Mesendoderm (in vitro differentiated cells): ENCODE results near the gene VANGL2.

Experiments used
- DNase-seq: peaks from one replicate; pipeline ENCODE4 v3.0.0; 2013
- H2AK5ac ChIP-seq: 2 replicates; pipeline ENCODE4 v1.6.1; 2013; ENCODE audit warnings: low read length, inconsistent platforms
- H2BK120ac ChIP-seq: 2 replicates; pipeline ENCODE4 v1.6.1; 2013; ENCODE audit warnings: low read depth, mild to moderate bottlenecking, low read length, moderate library complexity, mixed read lengths
- H2BK15ac ChIP-seq: replicated peaks from 2 replicates; pipeline ENCODE4 v1.6.1; 2013; ENCODE audit warnings: low read depth, mild to moderate bottlenecking, moderate library complexity
- H2BK5ac ChIP-seq: 2 replicates; pipeline ENCODE4 v1.6.1; 2013; ENCODE audit warnings: low read length, inconsistent platforms
- H3K18ac ChIP-seq: 2 replicates; pipeline ENCODE4 v1.6.1; 2013; ENCODE audit warnings: mild to moderate bottlenecking, low read length, mixed read lengths
- H3K23ac ChIP-seq: one replicate; pipeline ENCODE4 v1.6.1; 2013; ENCODE audit warnings: low read length
- H3K27ac ChIP-seq: 2 replicates; pipeline ENCODE4 v1.5.1; 2013; ENCODE audit warnings: low read depth, mild to moderate bottlenecking, inconsistent platforms, low read length, moderate library complexity
- H3K27me3 ChIP-seq: 2 replicates; pipeline ENCODE4 v1.6.1; 2013; ENCODE audit warnings: low read length, control low read depth, mild to moderate bottlenecking, inconsistent platforms; ENCODE audit not compliant: insufficient read depth, poor library complexity
- H3K36me3 ChIP-seq: 2 replicates; pipeline ENCODE4 v1.6.1; 2013; ENCODE audit warnings: low read length, inconsistent platforms; ENCODE audit not compliant: control insufficient read depth, insufficient read depth
- H3K4ac ChIP-seq: one replicate; pipeline ENCODE4 v1.6.1; 2013; ENCODE audit warnings: low read depth, mild to moderate bottlenecking, low read length, moderate library complexity
- H3K4me1 ChIP-seq: 2 replicates; pipeline ENCODE4 v1.6.1; 2013; ENCODE audit warnings: low read depth, low read length, inconsistent platforms; ENCODE audit not compliant: control insufficient read depth
- H3K4me2 ChIP-seq: 2 replicates; pipeline ENCODE4 v1.6.1; 2013; ENCODE audit warnings: low read length
- H3K4me3 ChIP-seq: 2 replicates; pipeline ENCODE4 v1.5.1; 2013; ENCODE audit warnings: mild to moderate bottlenecking, low read length
- H3K56ac ChIP-seq: one replicate; pipeline ENCODE4 v1.6.1; 2013; ENCODE audit warnings: low read length
- H3K79me1 ChIP-seq: 2 replicates; pipeline ENCODE4 v1.6.1; 2013; ENCODE audit warnings: low read length, inconsistent platforms
- H3K79me2 ChIP-seq: 2 replicates; pipeline ENCODE4 v1.6.1; 2013; ENCODE audit warnings: mild to moderate bottlenecking, low read length; ENCODE audit not compliant: control insufficient read depth, insufficient read depth
- H3K9ac ChIP-seq: 2 replicates; pipeline ENCODE4 v1.6.1; 2013; ENCODE audit warnings: low read length, inconsistent platforms
- H4K5ac ChIP-seq: one replicate; pipeline ENCODE4 v1.6.1; 2013; ENCODE audit warnings: low read length
- H4K8ac ChIP-seq: one replicate; pipeline ENCODE4 v1.6.1; 2013; ENCODE audit warnings: low read depth, mild to moderate bottlenecking, control low read depth, low read length, moderate library complexity
- WGBS: extraction: QIAGEN DNeasy Blood & Tissue Kit; methylation state at CpG from one replicate; pipeline ENCODE4 v1.1.7; 2013; ENCODE audit warnings: low lambda C conversion rate, missing lambda C conversion rate; ENCODE audit not compliant: insufficient coverage; ENCODE audit errors: extremely low coverage; 5-methylcytosine and 5-hydroxymethylcytosine counted together

Gene VANGL2

DNA sequence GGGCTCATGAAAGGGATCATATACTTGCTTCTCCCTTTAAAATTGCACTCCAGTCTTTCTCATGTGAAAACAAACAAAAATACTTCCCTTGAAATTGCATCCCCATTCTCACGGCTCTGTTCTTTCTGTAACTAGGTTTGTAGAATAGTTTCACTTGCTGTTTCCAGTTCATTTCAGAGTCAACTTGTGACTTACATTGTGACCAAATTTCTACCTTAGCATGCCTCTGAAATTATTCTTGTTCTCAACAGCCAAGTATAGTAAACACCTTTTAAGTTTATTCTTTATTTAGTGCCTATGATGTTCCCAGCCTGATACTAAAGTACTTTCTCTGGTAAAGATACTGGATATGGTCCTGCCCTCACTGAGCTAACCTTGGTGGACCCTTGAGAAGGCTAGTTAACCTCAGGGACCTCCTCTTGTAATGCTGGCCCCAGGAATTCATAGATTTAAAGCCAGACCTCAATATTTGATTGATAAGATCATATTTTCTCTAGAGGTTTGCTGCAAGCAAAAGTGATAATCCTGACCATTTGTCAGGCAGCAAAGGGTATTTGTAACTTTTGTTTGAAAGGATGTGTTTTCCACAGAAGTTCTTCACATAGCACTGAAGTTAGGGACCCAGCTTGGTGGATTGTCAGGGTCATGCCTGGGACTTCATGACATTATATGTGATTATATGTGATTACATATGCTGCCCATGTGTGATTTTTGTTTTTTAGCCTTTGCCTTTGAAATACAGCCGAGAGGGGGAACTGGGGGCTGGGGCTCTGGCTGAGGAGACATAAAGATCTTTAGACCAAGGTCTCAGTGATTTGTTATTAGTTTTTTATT is 29.6 kb downstream of the VANGL2 start:
- Histone ChIP-seq H3K79me2 (no peaks in the 10 kb centered on the region), H4K5ac (no peak overlapping the region), H3K56ac (no peak overlapping the region), H3K27ac (no peak overlapping the region), H3K27me3 (no peaks in the 10 kb centered on the region), H3K36me3 (peaks cover 2% of the 10 kb centered on the region), H2AK5ac (no peak overlapping the region), H3K23ac (no peak overlapping the region), H3K9ac (no peak overlapping the region), H2BK15ac (no peak overlapping the region), H3K4ac (no peak overlapping the region), H4K8ac (no peak overlapping the region), H3K4me2 (no peak overlapping the region), H3K18ac (no peak overlapping the region), H3K4me3 (no peak overlapping the region), H2BK5ac (no peak overlapping the region), H3K79me1 (no peaks in the 10 kb centered on the region), H2BK120ac (no peak overlapping the region), H3K4me1 (no peaks in the 10 kb centered on the region)
- no CpG with 5 or more reads among the region's 2 CpGs for WGBS
- no peak for DNase-seq

DNA sequence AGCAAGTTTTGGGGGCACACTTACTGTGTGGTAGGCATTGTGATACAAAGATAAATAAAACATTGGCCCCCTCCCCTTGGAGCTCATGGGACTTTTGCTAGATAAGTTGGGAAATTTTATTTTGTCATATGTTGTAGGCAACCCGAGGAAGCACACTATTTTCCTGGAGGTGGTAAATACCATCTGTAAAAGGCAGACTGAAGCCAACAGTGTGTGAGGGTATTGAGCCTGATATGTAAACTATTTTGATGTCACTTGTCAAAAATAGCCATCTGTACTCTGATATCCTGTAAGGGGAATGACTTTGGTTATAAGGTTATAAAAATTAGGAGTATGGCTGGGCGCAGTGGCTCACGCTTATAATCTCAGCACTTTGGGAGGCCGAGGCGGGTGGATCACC is 30.6 kb downstream of the VANGL2 start:
- WGBS: no CpG with 5 or more reads among the region's 5 CpGs

DNA sequence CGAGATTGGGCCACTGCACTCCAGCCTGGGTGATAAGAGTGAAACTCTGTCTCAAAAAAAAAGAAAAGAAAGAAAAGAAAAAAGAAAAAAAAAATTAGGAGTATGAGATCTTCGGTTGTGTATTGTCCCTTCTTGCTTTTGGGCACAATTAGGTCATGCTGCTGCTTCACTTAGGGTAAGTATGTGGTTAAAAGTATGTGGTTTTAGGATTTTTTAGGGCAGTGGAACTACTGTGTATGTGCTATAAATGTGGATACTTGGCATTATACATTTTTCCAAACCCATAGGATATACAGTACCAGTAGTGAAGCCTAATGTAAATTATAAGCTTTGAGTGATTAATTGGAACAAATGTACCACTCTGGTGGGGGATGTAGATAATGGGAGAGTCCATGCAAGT is 31.2 kb downstream of the VANGL2 start:
- Histone ChIP-seq H2BK120ac (no peak overlapping the region), H3K4ac (no peak overlapping the region), H3K4me1 (no peaks in the 10 kb centered on the region), H2BK5ac (no peak overlapping the region), H3K27ac (no peak overlapping the region), H3K4me3 (no peak overlapping the region), H3K27me3 (no peaks in the 10 kb centered on the region), H3K36me3 (peaks cover 2% of the 10 kb centered on the region), H3K23ac (no peak overlapping the region), H3K9ac (no peak overlapping the region), H4K8ac (no peak overlapping the region), H3K18ac (no peak overlapping the region), H4K5ac (no peak overlapping the region), H3K56ac (no peak overlapping the region), H3K4me2 (no peak overlapping the region), H3K79me2 (no peaks in the 10 kb centered on the region), H2BK15ac (no peak overlapping the region), H3K79me1 (no peaks in the 10 kb centered on the region), H2AK5ac (no peak overlapping the region)
- WGBS: no CpG with 5 or more reads among the region's 2 CpGs
- DNase-seq: no peak

More for the DNA sequence above, 30.6 kb downstream of the VANGL2 start:
- Histone ChIP-seq H4K5ac (no peak overlapping the region), H3K4me1 (no peaks in the 10 kb centered on the region), H3K18ac (no peak overlapping the region), H3K27me3 (no peaks in the 10 kb centered on the region), H2BK5ac (no peak overlapping the region), H3K9ac (no peak overlapping the region), H3K56ac (no peak overlapping the region), H2BK15ac (no peak overlapping the region), H3K23ac (no peak overlapping the region), H4K8ac (no peak overlapping the region), H3K4me2 (no peak overlapping the region), H3K36me3 (peaks cover 2% of the 10 kb centered on the region), H3K27ac (no peak overlapping the region), H3K79me2 (no peaks in the 10 kb centered on the region), H3K4me3 (no peak overlapping the region), H3K4ac (no peak overlapping the region), H3K79me1 (no peaks in the 10 kb centered on the region), H2BK120ac (no peak overlapping the region), H2AK5ac (no peak overlapping the region)
- DNase-seq: no peak

DNA sequence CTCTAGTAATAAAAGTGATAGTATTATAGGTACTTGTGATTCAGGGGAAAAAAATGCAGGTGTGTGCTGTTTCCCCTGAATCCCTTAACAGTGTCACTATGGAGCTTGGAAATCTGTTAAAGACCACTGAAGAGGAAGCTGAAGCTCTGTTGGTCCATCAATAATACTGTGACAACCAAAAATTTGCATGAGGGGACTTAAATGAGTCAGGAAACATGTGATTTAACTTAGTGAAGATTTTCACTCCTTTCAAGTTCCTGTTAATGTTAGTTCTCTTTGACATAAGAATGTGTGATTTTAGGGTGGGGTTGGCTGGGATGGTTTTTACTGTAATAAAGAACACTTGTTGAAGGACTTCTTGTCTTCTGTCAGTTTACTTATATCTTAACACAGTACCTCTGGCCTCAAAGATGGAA is 32.0 kb downstream of the VANGL2 start:
- H3K4me1 ChIP-seq: no peaks in the 10 kb centered on the region
- H3K79me2 ChIP-seq: no peaks in the 10 kb centered on the region
- DNase-seq: no peak
- no peak overlapping the region for H2BK5ac ChIP-seq
- H3K79me1 ChIP-seq: no peaks in the 10 kb centered on the region
- no peak overlapping the region for H3K18ac ChIP-seq
- H4K5ac ChIP-seq: no peak overlapping the region
- peaks cover 2% of the 10 kb centered on the region for H3K36me3 ChIP-seq
- H3K56ac ChIP-seq: no peak overlapping the region
- no peak overlapping the region for H3K23ac ChIP-seq
- no peak overlapping the region for H3K4ac ChIP-seq
- no peaks in the 10 kb centered on the region for H3K27me3 ChIP-seq
- H3K27ac ChIP-seq: no peak overlapping the region
- H3K4me2 ChIP-seq: no peak overlapping the region
- no peak overlapping the region for H3K9ac ChIP-seq
- H3K4me3 ChIP-seq: no peak overlapping the region
- no peak overlapping the region for H2BK15ac ChIP-seq
- no peak overlapping the region for H2BK120ac ChIP-seq
- no peak overlapping the region for H2AK5ac ChIP-seq
- H4K8ac ChIP-seq: no peak overlapping the region

DNA sequence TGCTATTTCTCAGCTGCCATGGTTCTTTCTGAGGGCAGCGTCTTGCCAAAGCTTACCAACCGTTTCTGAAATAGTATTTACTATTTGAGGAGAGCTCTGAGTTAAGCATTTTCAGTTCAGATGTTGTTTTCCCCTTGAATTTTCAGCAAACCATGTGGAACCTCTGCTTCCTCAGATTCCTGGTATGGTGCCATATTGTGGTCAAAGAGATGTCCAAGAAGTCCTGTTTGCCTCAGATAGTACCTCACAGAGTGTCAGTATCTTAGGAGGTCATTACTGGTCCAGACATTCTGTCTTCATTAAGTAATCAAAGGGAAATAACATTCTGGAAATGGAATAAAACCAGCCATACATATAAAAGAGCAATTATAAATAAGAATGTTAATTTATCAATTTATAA is 36.6 kb downstream of the VANGL2 start:
- Histone ChIP-seq H3K23ac (no peak overlapping the region), H2AK5ac (no peak overlapping the region), H2BK15ac (no peak overlapping the region), H3K18ac (no peak overlapping the region), H2BK120ac (no peak overlapping the region), H3K9ac (no peak overlapping the region), H4K5ac (no peak overlapping the region), H3K79me1 (no peaks in the 10 kb centered on the region), H3K27me3 (no peaks in the 10 kb centered on the region), H3K4ac (no peak overlapping the region), H3K4me1 (no peaks in the 10 kb centered on the region), H3K27ac (no peak overlapping the region), H4K8ac (no peak overlapping the region), H3K4me3 (no peak overlapping the region), H3K36me3 (no peaks in the 10 kb centered on the region), H3K79me2 (no peaks in the 10 kb centered on the region), H3K56ac (no peak overlapping the region), H3K4me2 (no peak overlapping the region), H2BK5ac (no peak overlapping the region)
- DNase-seq: no peak
- WGBS: no CpG with 5 or more reads among the region's 2 CpGs
